Urinary bladder (tissue), 4 donors: ENCODE data around the gene TNRC6B. TPM values are rescaled to one million over a fixed set of nuclear protein-coding genes. Genes with fewer than 3 reads are reported as not detected.
"Not testable (repeated sequence)": the region's sequence is repeated elsewhere in the genome, so short reads cannot be mapped to it uniquely, and the experiment has no call there.

Experiments
- DNase-seq: peaks from one replicate; pipeline ENCODE4 v3.0.0-alpha.2; 2015; ENCODE audit errors: extremely low spot score
- H3K27ac ChIP-seq: one replicate; pipeline ENCODE4 v1.5.1; 2013; ENCODE audit warnings: low read depth, mild to moderate bottlenecking, moderate library complexity
- H3K36me3 ChIP-seq: one replicate; pipeline ENCODE4 v1.6.1; 2013; ENCODE audit warnings: mild to moderate bottlenecking, moderate library complexity; ENCODE audit not compliant: insufficient read depth
- H3K4me1 ChIP-seq: one replicate; pipeline ENCODE4 v1.6.1; 2013; ENCODE audit warnings: mild to moderate bottlenecking, moderate library complexity; ENCODE audit not compliant: insufficient read depth
- H3K4me3 ChIP-seq: one replicate; pipeline ENCODE4 v1.5.1; 2013; ENCODE audit warnings: low read depth, low read length
- WGBS: extraction: QIAGEN DNeasy Blood & Tissue Kit; methylation state at CpG from one replicate; pipeline ENCODE4 v1.1.7; 2013; 5-methylcytosine and 5-hydroxymethylcytosine counted together
- polyA plus RNA-seq: library from polyadenylated mRNA; stranded (reverse); fragments of 200-250 nt; gene quantifications from one replicate; pipeline ENCODE4 v1.2.3, GENCODE V29; 2013
- total RNA-seq: library from RNA; depleted of rRNA; stranded (reverse); fragments of >200 nt; gene quantifications from one replicate; pipeline ENCODE4 v1.2.3, GENCODE V29; 2014
- donor health status: healthy with polysubstance abuse.
- donor health status: healthy.

Gene TNRC6B
- total and polyA plus RNA-seq, 2 donors = 4.7 to 60.4 TPM

DNA sequence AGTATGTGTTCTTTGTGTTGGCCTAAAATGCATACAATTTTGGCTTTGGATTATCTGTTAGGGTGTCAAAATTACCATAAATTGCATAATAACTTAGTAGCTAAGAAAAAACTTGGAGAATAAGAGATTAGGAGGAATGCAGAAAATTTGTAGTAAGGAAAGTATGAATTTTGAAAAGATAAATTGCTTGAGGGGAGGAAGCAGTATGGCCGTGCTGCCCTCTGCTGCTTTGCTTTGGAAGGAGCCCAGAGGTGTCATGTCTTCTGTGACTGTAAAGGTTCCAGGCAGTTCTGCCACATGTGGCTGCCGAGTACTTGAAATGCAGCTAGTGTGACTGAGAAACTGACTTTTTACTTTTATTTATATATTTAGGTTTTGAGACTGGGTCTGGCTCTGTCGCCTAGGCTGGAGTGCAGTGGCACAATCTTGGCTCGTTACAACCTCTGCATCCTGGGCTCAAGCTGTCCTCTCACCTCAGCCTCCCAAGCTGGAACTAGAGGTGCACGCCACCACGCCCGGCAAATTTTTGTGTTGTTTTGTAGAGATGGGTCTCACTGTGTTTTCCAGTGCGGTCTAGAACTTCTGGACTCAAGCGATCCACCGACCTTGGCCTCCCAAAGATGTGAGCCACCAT lies 170.4 kb downstream of the TNRC6B start:
- no peak for DNase-seq
- no peaks in the 10 kb centered on the region for H3K4me1 ChIP-seq
- no peak overlapping the region for H3K4me3 ChIP-seq
- WGBS = 68% methylated on average over 10 of the region's 10 CpGs
- H3K27ac ChIP-seq = no peak overlapping the region
- no peaks in the 10 kb centered on the region for H3K36me3 ChIP-seq

GRCh38 chr22:40352763-40353162 lies 175.0 kb downstream of the TNRC6B start:
- Histone ChIP-seq H3K27ac (no peak overlapping the region), H3K4me1 (no peaks in the 10 kb centered on the region), H3K4me3 (no peak overlapping the region), H3K36me3 (peaks cover 2% of the 10 kb centered on the region)
- WGBS = 93% methylated on average over 3 of the region's 3 CpGs
- no peak for DNase-seq

- Histone ChIP-seq H3K4me3 (no peak overlapping the region), H3K36me3 (peaks cover 5% of the 10 kb centered on the region), H3K27ac (no peak overlapping the region), H3K4me1 (no peaks in the 10 kb centered on the region)
- no peak for DNase-seq
- WGBS = 96% methylated on average over 5 of the region's 5 CpGs
Observed at GRCh38 chr22:40361100-40361499, 183.4 kb downstream of the TNRC6B start.

- no peak overlapping the region for H3K4me3 ChIP-seq
- H3K4me1 ChIP-seq = no peaks in the 10 kb centered on the region
- H3K27ac ChIP-seq = no peak overlapping the region
- no peak for DNase-seq
- H3K36me3 ChIP-seq = peaks cover 3% of the 10 kb centered on the region
- 91% methylated on average over 3 of the region's 3 CpGs for whole genome bisulfite sequencing
Observed at GRCh38 chr22:40363059-40363458, 185.3 kb downstream of the TNRC6B start.

DNA sequence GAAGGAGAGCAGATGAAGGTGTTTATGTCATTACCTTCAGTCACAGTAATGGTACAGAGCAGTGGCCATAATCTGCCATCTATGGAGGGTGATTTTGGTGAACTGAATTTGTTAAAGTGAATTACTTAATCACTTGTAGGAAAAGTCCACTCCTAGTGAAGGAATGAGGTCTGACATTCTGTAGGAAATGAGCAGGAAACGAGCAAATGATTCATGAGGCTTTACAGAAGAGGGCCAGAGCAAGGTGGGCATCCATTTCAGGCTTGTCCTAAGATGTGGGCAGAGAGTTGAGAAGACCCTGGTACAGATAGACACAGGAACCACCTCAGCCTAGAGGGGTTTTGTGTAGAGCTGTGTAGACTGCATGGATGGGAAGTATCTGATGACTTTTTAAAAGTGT lies 186.7 kb downstream of the TNRC6B start:
- no peak overlapping the region for H3K4me3 ChIP-seq
- H3K36me3 ChIP-seq = peaks cover 3% of the 10 kb centered on the region
- no peak overlapping the region for H3K27ac ChIP-seq
- H3K4me1 ChIP-seq = no peaks in the 10 kb centered on the region
- 88% methylated on average over 1 of the region's 1 CpG for WGBS
- DNase-seq = no peak

DNA sequence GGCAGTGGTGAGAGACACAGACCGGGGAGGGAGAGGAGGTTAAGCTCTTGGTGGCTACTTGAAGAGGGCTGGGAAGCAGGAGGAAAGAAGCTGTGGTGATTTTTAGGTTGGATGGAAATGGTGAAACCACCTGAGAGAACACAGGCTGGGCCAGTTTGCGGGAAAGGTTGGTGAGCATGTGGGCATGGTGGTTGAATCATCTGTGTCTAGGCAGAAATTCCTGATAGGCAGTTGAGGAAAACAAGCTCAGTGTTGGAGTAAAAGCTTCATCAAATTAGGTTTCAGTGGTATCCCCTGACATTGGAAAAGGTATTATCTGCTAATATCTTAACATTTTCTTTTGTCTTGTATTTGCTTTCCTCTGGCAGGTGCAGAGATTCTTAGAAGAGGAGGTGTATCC lies 188.3 kb downstream of the TNRC6B start:
- Histone ChIP-seq H3K36me3 (peaks cover 3% of the 10 kb centered on the region), H3K27ac (no peak overlapping the region), H3K4me1 (no peaks in the 10 kb centered on the region), H3K4me3 (no peak overlapping the region)
- no peak for DNase-seq
- 96% methylated on average over 2 of the region's 2 CpGs for WGBS

DNA sequence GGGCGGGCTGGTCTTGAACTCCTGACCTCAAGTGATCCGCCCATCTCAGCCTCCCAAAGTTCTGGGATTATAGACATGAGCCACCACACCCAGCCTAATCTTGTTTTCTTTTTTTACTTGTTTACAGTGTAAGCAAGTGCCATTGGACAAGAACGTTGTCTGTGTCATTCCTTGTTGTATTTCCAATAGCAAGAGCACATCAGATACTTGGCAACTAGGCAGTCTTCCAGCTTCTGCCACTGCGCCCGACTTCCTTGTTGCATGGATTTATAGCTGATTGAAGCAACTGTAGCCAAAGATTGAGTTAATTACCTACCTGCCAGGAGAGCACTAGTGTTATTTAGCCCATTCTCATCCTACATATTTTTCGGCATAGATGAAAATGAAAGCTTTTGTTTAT lies 189.6 kb downstream of the TNRC6B start:
- WGBS = 65% methylated on average over 6 of the region's 6 CpGs
- Histone ChIP-seq H3K4me1 (no peaks in the 10 kb centered on the region), H3K27ac (no peak overlapping the region), H3K4me3 (no peak overlapping the region), H3K36me3 (peaks cover 3% of the 10 kb centered on the region)
- no peak for DNase-seq

DNA sequence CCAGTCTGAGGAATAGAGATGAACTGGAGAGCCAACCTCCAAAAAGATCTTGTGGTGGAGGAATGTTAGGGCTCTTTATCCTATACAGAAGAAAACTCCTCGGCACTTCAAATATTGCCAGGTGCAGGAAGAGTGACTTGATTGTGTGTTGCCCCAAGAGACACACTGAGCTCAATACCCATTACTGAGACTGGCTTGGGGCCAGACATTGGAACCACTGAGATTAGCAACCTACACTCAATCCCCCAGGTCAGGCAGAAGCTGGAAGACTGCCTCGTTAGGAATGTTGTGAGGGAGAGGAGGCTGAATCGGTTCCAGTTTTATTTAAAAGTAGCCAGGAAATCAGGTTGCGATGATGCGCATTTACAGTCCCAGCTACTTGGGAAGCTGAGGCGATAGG lies 190.3 kb downstream of the TNRC6B start:
- Histone ChIP-seq H3K27ac (no peak overlapping the region), H3K4me3 (no peak overlapping the region), H3K36me3 (peaks cover 3% of the 10 kb centered on the region), H3K4me1 (no peaks in the 10 kb centered on the region)
- DNase-seq = no peak
- WGBS = 81% methylated on average over 6 of the region's 6 CpGs

GRCh38 chr22:40368836-40369235 lies 191.1 kb downstream of the TNRC6B start:
- no peak overlapping the region for H3K27ac ChIP-seq
- WGBS = 88% methylated on average over 3 of the region's 3 CpGs
- H3K36me3 ChIP-seq = peaks cover 3% of the 10 kb centered on the region
- no peak for DNase-seq
- no peaks in the 10 kb centered on the region for H3K4me1 ChIP-seq
- no peak overlapping the region for H3K4me3 ChIP-seq

DNA sequence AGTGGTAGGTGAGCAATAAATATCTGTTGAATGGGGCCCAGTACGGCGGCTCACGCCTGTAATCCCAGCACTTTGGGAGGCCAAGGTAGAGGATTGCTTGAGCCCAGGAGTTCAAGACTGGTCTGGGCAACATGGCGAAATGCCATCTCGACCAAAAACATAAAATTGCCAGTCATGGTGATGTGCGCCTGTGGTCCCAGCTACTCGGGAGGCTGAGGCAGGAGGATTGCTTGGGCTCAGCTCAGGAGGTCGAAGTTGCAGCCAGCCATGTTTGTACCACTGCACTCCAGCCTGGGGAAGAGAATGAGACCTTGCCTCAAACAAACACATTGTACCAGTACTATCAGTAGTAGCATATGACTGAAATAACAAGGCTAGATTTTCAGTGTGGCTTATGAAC lies 196.8 kb downstream of the TNRC6B start:
- DNase-seq = no peak
- H3K36me3 ChIP-seq = no peaks in the 10 kb centered on the region
- 96% methylated on average over 8 of the region's 8 CpGs for WGBS

DNA sequence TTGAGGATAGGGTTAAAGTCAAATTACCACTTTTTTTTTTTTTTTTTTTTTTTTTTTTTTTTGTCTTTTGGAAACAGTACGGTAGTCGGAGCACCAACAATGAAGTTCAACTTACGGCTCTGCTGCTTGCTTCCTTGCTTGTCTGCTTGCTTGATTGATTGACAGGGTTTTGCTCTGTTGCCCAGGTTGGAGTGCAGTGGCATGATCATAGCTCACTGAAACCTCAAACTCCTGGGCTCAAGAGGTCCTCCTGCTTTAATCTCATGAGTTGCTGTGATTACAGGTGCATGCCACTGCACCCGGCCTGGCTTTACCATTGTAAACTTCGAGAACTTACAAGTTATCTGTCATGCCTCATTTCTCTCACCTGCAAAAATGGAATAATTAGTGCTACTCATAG lies 198.4 kb downstream of the TNRC6B start:
- H3K27ac ChIP-seq = no peak overlapping the region
- 86% methylated on average over 5 of the region's 5 CpGs for WGBS

More for the DNA sequence above, 196.8 kb downstream of the TNRC6B start:
- no peaks in the 10 kb centered on the region for H3K4me1 ChIP-seq
- no peak overlapping the region for H3K27ac ChIP-seq
- no peak overlapping the region for H3K4me3 ChIP-seq

GRCh38 chr22:40377931-40378330 lies 200.2 kb downstream of the TNRC6B start:
- no peak for DNase-seq
- 94% methylated on average over 2 of the region's 2 CpGs for WGBS
- Histone ChIP-seq H3K4me3 (no peak overlapping the region), H3K4me1 (peaks cover 1% of the 10 kb centered on the region), H3K27ac (no peak overlapping the region), H3K36me3 (peaks cover 2% of the 10 kb centered on the region)

More for the DNA sequence above, 198.4 kb downstream of the TNRC6B start:
- Histone ChIP-seq H3K36me3 (peaks cover 2% of the 10 kb centered on the region), H3K4me3 (no peak overlapping the region), H3K4me1 (no peaks in the 10 kb centered on the region)
- no peak for DNase-seq

GRCh38 chr22:40378448-40378847 lies 200.7 kb downstream of the TNRC6B start:
- WGBS = 93% methylated on average over 11 of the region's 11 CpGs
- H3K4me3 ChIP-seq, H3K4me1 ChIP-seq, H3K36me3 ChIP-seq, DNase-seq, H3K27ac ChIP-seq: not testable (repeated sequence)

DNA sequence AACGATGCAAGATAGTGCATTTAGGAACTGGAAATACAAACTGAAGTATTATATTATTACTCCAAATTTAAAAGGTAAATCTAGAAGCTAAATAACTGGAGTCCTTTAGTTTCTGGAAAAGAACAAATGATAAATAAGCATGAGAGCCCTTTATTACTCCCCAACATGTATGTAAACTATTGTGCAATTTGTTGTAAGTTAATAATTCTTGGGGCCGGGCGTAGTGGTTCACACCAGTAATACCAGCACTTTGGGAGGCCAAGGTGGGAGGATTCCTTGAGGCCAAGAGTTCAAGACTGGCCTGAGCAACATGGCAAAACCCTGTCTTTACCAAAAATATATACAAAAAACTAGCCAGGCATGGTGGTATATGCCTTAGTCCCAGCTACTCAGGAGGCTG lies 203.7 kb downstream of the TNRC6B start:
- WGBS = 94% methylated on average over 3 of the region's 3 CpGs

GRCh38 chr22:40383905-40384304 lies 206.2 kb downstream of the TNRC6B start:
- H3K4me1 ChIP-seq = peaks cover 1% of the 10 kb centered on the region
- H3K27ac ChIP-seq = no peak overlapping the region
- 74% methylated on average over 3 of the region's 3 CpGs for WGBS
- no peak for DNase-seq
- H3K36me3 ChIP-seq = peaks cover 2% of the 10 kb centered on the region
- no peak overlapping the region for H3K4me3 ChIP-seq

More for the DNA sequence above, 203.7 kb downstream of the TNRC6B start:
- Histone ChIP-seq H3K36me3 (peaks cover 2% of the 10 kb centered on the region), H3K4me3 (no peak overlapping the region), H3K4me1 (peaks cover 1% of the 10 kb centered on the region), H3K27ac (no peak overlapping the region)
- DNase-seq = no peak
